ENCODE results near the gene GALNT11.

- TF ChIP-seq EZH2 (IDR thresholded peaks at IDR 0.05): no peak
- TF ChIP-seq POLR2AphosphoS5 (IDR thresholded peaks at IDR 0.05; ENCODE audit: borderline replicate concordance, low read depth, low read length): no peak
These were observed 103.4 kb downstream of the GALNT11 start for GRCh38 chr7:152128741-152129461.
